ENCODE measurements around the gene JOSD1.
A peak's percentile ranks its signal among the peaks of the same experiment; 100 is the strongest.

Gene JOSD1

DNA sequence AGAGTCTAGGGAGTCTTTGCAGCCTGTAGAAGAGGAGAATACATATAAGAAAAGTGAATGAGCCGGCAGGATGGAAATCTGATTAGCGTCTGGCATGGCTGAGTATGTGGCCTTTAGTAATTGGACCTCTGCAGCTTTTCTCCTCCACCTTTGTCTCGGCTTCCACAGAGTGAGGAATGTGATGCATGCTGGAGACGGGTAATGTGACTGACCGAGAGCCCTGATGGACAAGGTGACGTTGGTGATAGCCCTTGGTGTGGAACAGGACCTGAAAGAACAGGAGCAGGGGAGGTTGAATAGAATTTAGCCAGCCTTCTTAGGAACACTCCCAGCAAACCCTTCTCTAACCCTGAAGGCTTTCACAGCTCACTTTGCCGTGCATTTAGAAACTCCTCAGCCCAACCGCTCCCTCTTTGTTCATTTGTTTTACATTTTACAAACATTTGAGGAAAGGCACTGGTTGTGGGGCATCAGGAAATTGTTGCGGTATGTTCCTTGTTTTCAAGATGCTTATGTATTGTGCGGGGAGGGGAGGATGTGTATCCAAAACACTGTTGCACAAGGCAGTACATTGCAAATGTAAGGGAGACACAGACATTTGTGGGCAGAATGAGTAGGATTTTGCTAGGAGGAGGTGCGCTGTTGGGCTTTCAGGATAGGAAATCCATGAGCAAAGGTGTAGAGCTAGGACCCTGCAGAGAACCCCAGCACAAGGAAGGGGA lies 11.9 kb upstream of the JOSD1 start:
- no peak for DNase-seq

GRCh38 chr22:38710866-38711265 lies 10.1 kb upstream of the JOSD1 start:
- DNase-seq = no peak

DNA sequence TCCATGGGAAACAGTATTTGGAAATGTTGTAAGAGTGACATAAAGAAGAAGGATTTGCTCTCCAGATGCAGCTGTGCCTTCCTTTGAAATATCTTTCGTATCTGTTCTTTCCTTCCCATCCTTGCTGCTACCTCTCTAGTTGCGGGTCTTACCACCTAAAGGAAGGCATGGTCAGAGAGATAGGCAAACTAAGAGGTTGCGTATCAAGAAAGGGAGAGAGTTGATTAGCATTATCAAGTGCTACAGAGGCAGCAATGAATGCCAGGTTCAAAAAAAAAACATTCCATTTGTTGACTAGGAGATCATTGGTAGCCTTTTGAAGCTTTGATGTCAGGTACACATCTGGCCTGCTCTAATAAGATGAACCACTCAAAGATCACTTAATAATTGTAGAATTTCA lies 9.6 kb upstream of the JOSD1 start:
- no peak for DNase-seq

GRCh38 chr22:38709306-38709705 lies 8.6 kb upstream of the JOSD1 start:
- DNase-seq = no peak

DNA sequence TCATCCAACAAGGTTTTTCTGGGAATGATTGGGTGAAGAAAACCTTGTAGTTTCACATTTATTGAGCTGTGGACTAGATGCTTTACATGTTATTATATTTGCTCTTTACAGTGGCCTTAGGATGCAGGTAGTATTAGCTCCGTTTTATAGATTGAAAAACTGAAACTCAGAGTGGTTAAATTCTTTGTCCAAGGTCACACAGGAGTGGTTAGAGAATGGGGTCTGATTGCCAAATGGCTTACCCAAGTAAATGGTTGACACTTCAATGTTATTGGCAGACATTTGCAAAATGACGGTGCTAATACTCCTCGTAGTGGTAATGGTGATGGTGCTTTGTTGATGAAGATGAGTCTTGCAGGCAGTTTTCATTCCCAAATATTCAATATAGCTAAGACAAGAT lies 7.2 kb upstream of the JOSD1 start:
- no peak for DNase-seq

- DNase-seq = no peak
These were observed 6.6 kb upstream of the JOSD1 start for GRCh38 chr22:38707346-38707745.

GRCh38 chr22:38706901-38707195 lies 6.1 kb upstream of the JOSD1 start:
- DNase-seq = no peak

DNA sequence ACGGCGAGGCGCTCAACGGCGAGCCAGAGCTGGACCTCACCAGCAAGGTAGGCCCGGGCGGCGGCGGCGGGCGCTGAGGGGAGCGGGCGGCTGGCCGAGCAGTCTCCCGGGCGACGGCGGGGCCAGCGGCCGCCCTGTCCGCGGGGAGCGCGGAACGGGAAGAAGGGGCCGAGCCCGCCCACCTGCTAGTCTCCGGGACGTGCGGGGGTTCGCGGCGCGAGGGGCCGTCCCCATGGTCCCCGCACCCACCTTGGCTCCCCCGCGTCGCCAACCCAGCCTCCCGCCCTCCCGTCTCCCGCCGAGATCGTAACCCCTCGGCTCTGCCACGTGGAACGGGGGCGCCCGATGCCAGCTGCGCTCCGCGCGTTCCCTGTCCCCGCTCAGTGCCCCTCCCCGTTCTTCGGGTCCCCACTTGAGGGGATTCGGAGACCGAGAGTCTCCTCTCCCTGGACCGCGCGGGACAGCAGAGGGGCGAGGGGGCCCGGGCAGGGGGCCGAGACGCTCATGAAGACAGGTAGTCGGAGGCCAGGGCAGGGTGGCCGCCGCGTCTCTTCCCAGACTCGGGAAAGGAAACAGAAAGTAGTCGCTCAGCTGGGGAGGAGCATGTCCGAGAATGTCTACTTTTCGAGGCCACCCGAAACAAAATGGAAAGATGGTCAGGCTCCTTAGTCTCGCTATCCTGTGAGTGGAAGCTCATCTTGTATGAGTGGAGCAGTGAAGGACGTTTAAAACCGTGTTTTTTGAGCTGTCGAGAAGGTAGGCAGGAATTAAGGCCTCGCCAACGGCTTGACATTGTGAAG lies 5.6 kb upstream of the JOSD1 start:
- DNase-seq = peak; percentile 12

GRCh38 chr22:38705235-38706100 lies 4.7 kb upstream of the JOSD1 start, which contains the start of gene GTPBP1:
Gene GTPBP1 (plus strand): TSS chr22:38705944. CDS start chr22:38705956, 12 bp downstream.
- DNase-seq = peak; percentile 97

- no peak for DNase-seq
These were observed 4.0 kb upstream of the JOSD1 start for GRCh38 chr22:38704654-38705234.

DNA sequence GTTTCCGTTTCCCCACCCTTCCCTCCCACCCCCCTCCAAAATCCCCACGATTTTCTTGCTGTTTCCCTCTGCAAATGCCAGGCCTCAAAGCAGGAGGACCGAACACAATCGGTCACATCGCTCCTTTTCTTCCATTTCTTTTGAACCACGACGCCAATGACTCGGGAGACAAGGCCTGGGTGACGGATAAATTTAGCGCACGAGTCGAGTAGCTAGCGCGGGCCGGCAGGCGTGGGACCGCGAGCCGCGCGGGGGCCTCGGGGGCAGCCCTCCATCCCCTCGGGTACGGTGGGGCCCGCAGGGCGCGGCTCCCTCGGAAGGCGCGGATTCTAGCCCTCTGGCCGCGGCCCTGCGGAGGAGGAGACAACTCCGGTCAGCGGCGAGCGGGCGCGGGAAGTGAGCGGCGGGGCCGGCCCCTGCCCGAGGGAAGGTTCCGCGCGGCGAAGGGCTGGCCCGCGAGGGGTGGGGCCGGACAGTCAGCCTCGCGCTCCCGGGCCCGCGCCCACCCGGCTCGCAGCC lies 414 bp downstream of the JOSD1 start:
- no peak for DNase-seq

GRCh38 chr22:38699784-38700183 lies 959 bp downstream of the JOSD1 start:
- no peak for DNase-seq

GRCh38 chr22:38699143-38699542 lies 1.6 kb downstream of the JOSD1 start:
- DNase-seq = no peak

GRCh38 chr22:38698407-38699094 lies 2.2 kb downstream of the JOSD1 start:
- no peak for DNase-seq

DNA sequence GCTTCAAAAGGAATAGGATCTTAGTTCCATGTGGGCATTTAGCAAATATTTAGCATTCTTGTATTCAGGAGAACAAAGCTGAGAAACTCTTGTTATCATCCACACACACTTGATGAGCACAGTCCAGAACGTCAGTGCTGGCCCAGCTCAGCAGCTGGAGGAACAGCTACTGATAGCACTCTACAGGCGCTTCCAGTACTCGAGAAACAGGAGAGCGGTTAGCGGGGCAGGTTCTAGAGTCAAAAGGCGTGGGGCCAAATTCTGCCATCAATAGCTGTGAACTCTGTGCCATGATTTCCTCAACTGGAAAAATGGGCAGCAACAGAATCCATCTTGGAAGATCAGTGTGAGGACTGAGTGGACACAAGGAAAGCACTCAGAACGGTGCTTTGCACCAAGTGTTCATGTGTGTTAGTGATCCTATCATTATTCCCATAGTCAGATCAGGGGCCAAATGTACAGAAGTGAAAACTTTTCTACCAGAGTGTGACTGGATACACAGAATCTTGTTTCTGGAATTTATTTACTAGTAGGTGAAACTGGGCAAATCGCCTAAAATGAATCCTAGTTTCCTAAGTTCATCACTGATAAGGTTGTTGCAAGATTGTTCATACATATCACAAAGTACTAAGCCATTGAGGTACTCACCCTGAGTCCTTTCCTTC lies 3.2 kb downstream of the JOSD1 start:
- DNase-seq = no peak

GRCh38 chr22:38696606-38697424 lies 3.9 kb downstream of the JOSD1 start:
- DNase-seq = peak; percentile 23

DNA sequence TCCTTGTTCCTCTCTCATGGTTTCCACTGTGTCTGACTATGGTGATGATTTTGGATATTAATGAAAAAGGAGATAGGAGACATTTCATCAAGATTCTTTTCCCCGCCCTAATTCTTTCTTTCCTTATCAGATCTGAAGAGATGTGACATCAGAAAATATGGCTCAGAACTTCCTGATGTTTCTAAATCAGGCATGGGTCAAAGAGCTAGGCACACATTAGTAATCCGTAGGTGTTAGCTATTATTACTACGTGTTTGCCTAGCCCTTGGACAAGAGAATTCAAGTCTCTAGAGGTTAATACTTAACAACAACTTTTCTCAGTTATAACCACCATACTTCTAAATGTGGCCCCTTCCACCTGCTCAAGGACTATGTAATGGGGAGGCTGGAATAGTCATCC lies 5.8 kb downstream of the JOSD1 start:
- no peak for DNase-seq

- DNase-seq = no peak
These were observed 6.7 kb downstream of the JOSD1 start for GRCh38 chr22:38694049-38694448.

- no peak for DNase-seq
These were observed 11.1 kb downstream of the JOSD1 start for GRCh38 chr22:38689651-38690050.

DNA sequence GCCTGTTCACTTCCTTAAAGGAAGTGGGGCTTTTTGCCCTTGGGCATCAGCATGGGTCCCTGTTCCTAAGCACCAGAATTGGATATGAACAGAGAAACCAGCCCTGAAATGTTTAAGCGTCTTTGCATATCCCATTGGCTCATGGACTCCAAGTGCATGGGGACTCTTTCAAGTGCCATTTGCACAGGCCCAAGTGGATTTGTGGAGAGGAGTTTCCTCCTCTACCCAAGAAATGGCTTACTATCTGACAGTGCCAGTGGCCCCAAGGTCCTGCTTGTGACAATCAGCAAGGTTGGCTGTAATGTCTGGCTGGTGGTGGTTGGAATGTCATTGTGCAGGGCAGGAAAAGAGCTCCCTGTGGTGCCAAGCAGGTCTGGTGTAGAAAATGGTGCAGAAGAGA lies 15.0 kb downstream of the JOSD1 start:
- no peak for DNase-seq

- DNase-seq = no peak
These were observed 15.8 kb downstream of the JOSD1 start for GRCh38 chr22:38684895-38685294.
